Fibroblast of mammary gland (primary cell): ENCODE measurements around the gene CTDP1.

ENCODE experiments used
- DNase-seq: peaks from one replicate; pipeline ENCODE4 v3.0.0-alpha.2; 2010; ENCODE audit warnings: low read depth
- H3K4me3 ChIP-seq: 2 replicates; pipeline ENCODE4 v1.5.1; 2011; ENCODE audit warnings: low read depth, mild to moderate bottlenecking, low read length, moderate library complexity; ENCODE audit not compliant: control insufficient read depth
- CTCF ChIP-seq: conservative IDR thresholded peaks from 2 replicates; pipeline ENCODE4 v1.5.1; 2011; ENCODE audit warnings: low read depth, low read length, inconsistent platforms; ENCODE audit not compliant: control insufficient read depth, insufficient read depth

CTDP1 gene

DNA sequence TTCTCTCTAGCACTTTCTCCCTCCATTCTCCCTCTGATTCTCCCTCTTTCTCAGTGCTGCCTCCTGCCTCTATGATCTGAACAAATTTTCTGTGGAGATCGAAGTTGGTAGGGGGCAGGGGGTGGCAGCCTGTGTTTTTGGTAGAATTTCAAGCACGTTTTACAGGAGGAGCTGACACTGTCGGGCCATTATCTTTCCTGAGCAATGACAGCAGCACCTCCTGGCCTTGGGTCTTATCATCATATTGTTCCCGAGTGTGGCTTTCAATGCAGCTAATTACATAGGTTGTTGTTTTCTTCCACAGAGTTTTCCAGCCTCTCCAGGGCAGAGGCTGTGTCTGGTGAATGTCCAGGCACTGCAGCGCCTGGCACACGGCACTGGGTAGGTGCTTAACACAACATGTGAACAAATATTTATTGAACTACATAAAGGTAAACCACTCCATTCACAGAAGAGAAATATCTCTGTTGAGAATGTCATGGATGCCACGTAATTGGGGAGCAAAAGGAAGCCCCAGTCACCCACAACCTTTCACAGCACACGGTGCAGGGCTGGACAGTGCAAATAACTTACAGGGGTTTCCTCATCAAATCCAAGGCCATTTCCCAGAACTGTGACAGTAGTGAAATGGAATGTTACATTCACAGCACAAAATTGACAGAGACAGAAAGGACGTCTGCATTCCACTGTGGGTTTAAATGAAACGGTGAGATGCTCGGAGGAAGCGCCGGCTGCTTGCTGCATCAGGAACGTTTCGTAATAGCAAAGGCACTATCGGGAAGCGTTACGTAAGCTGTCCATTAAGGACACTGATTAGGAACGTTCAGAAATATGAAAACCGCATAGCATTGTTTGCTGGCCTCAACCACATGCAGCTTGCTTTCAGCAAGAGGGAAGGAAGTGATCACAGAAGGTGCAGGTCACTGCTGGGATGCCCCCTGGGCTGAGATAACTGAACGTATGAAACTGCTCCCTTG lies 111.7 kb downstream of the CTDP1 start:
- DNase-seq, result peak; percentile 98
- TF ChIP-seq CTCF, result no peak
- no peak overlapping the region for H3K4me3 ChIP-seq

DNA sequence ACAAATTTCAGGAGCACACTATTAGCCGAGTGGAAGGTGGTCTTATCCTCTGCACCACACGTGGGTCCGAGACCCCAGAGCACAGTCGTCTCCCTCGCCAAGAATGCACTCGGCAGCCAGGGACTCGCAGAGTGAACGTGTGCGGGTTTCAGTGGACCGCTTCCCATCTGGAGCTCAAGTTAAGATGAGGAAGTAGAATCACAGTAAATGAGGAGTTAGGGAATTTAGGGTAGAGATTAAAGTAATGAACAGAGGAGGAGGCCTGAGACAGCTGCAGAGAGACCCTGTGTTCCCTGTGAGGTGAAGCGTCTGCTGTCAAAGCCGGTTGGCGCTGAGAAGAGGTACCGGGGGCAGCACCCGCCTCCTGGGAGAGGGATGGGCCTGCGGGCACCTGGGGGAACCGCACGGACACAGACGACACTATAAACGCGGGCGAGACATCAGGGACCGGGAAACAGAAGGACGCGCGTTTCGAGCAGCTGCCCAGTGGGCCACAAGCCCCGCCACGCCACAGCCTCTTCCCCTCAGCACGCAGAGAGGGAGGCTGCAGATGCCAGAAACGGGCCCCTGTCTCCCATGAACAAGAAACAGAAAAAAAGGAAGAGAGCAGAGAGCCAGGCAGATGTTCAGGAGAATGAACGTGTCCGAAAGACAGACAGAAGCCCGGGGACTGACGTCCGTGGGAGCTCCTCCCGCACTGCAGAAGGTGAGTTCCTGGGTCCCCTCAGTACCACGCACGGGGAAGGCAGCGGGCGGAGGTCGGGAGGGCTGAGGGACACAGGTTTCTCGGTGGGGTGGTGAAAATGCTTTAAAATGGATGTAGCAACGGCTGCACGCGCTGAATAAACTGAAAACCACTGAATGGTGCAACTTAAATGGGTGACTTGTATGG lies 112.7 kb downstream of the CTDP1 start:
- DNase-seq, result no peak

DNA sequence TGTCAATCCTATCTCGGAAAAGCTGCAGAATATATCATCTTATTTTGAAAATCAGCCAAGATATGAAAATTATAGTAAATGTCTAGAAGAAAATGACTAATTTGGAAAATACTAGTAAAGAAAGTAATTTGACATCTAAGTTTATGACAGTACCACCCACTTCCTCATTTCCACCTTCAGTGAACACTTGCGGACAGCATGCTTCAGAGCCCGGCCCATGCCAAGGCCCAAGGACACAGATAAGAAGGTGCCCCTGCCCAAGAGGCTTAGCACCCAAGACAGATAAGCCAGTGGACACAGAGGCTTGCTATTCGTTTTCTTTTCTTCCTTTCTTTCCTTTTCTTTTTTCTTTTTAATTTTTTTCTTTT lies 113.4 kb downstream of the CTDP1 start:
- H3K4me3 ChIP-seq, result no peak overlapping the region
- no peak for TF ChIP-seq CTCF
- no peak for DNase-seq

More for the DNA sequence above, 112.7 kb downstream of the CTDP1 start:
- no peak for TF ChIP-seq CTCF
- no peak overlapping the region for H3K4me3 ChIP-seq

GRCh38 chr18:79794846-79795245 lies 115.2 kb downstream of the CTDP1 start:
- DNase-seq, result no peak
- no peak for TF ChIP-seq CTCF
- no peak overlapping the region for H3K4me3 ChIP-seq

GRCh38 chr18:79795446-79795845 lies 115.8 kb downstream of the CTDP1 start:
- no peak for DNase-seq
- no peak overlapping the region for H3K4me3 ChIP-seq
- TF ChIP-seq CTCF, result no peak

- H3K4me3 ChIP-seq, result no peak overlapping the region
- DNase-seq, result peak; percentile 43
- TF ChIP-seq CTCF, result no peak
Observed at GRCh38 chr18:79796016-79796415, 116.4 kb downstream of the CTDP1 start.
